ENCODE results near the gene TMEM163. TPM values are rescaled to one million over a fixed set of nuclear protein-coding genes. Genes with fewer than 3 reads are reported as not detected.

Gene TMEM163
- total RNA-seq, 1 donor from 2014 or later: 31.9 TPM

- intact Hi-C loops (cut with DNase I): no loop called here
- no peak overlapping the region for H3K27ac ChIP-seq
- no peaks in the 10 kb centered on the region for H3K4me1 ChIP-seq
- no peak for TF ChIP-seq CTCF (IDR thresholded peaks at IDR 0.05)
- no peaks in the 10 kb centered on the region for H3K36me3 ChIP-seq
- peak in 1 of 2 donors; percentile 71 for ATAC-seq
- no peaks in the 10 kb centered on the region for H3K9me3 ChIP-seq
- no peaks in the 10 kb centered on the region for H3K27me3 ChIP-seq (ENCODE audit: low read depth)
- DNase-seq: peak; percentile 60
- H3K4me3 ChIP-seq: no peak overlapping the region
These were observed 134.7 kb downstream of the TMEM163 start for GRCh38 chr2:134583997-134584520.

- intact Hi-C loops (cut with DNase I): no loop called here
- ATAC-seq (no peak), DNase-seq (no peak)
- Histone ChIP-seq H3K9me3 (no peaks in the 10 kb centered on the region), H3K27me3 (ENCODE audit: low read depth) (no peaks in the 10 kb centered on the region), H3K27ac (no peak overlapping the region), H3K4me1 (no peaks in the 10 kb centered on the region), H3K36me3 (no peaks in the 10 kb centered on the region), H3K4me3 (no peak overlapping the region)
- no peak for TF ChIP-seq CTCF (IDR thresholded peaks at IDR 0.05)
These were observed 135.3 kb downstream of the TMEM163 start for GRCh38 chr2:134583462-134583861.

GRCh38 chr2:134582547-134582899 lies 136.3 kb downstream of the TMEM163 start:
- Histone ChIP-seq H3K9me3 (no peaks in the 10 kb centered on the region), H3K27ac (no peak overlapping the region), H3K4me3 (no peak overlapping the region), H3K4me1 (no peaks in the 10 kb centered on the region), H3K36me3 (no peaks in the 10 kb centered on the region), H3K27me3 (ENCODE audit: low read depth) (no peaks in the 10 kb centered on the region)
- ATAC-seq (peak; percentile 22 to 25), DNase-seq (no peak)
- TF ChIP-seq CTCF (IDR thresholded peaks at IDR 0.05): no peak
- intact Hi-C loops (cut with DNase I): no loop called here

GRCh38 chr2:134581877-134582546 lies 136.8 kb downstream of the TMEM163 start:
- no peaks in the 10 kb centered on the region for H3K27me3 ChIP-seq (ENCODE audit: low read depth)
- H3K27ac ChIP-seq: no peak overlapping the region
- no peak for ATAC-seq

GRCh38 chr2:134578316-134578715 lies 140.5 kb downstream of the TMEM163 start:
- ATAC-seq (no peak), DNase-seq (no peak)
- Histone ChIP-seq H3K27ac (no peak overlapping the region), H3K4me3 (no peak overlapping the region), H3K9me3 (no peaks in the 10 kb centered on the region), H3K36me3 (no peaks in the 10 kb centered on the region), H3K27me3 (ENCODE audit: low read depth) (no peaks in the 10 kb centered on the region), H3K4me1 (no peaks in the 10 kb centered on the region)
- no peak for TF ChIP-seq CTCF (IDR thresholded peaks at IDR 0.05)
- intact Hi-C loops (cut with DNase I): no loop called here

More at GRCh38 chr2:134581877-134582546, 136.8 kb downstream of the TMEM163 start:
- Histone ChIP-seq H3K36me3 (no peaks in the 10 kb centered on the region), H3K9me3 (no peaks in the 10 kb centered on the region), H3K4me1 (no peaks in the 10 kb centered on the region), H3K4me3 (no peak overlapping the region)
- DNase-seq: no peak
- intact Hi-C loops (cut with DNase I): no loop called here
- TF ChIP-seq CTCF (IDR thresholded peaks at IDR 0.05): no peak
